Activated CD4-positive, alpha-beta T cell treated with anti-CD3 and anti-CD28 coated beads for 48 hours (primary cell): ENCODE data around the gene PRMT1.

ENCODE experiments used
- DNase-seq: peaks from one replicate; pipeline ENCODE4 v3.0.0-alpha.2; 2020

PRMT1 gene

DNA sequence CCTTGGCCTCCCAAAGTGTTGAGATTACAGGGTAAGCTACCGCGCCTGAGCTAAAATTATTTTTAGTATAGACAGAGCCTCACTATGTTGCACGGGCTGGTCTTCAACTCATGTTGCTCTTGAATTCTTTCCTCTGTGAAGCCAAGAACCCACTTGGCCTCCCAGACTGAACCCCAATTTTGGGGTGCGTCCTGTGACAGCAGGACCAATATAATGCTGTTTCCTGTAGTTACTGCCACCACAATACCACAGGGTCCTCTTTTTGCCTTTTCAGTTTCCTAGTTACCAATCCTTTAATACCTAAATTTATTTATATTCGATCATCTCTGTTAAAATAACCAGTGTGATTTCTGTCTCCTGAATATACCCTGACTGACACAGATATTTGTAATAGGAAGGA is 53.1 kb downstream of the PRMT1 start:
- no peak for DNase-seq
